Measurements from ENCODE around the gene PLXNB2. TPM values are rescaled to one million over a fixed set of nuclear protein-coding genes. Genes with fewer than 3 reads are reported as not detected.
"Not testable (repeated sequence)": the region's sequence is repeated elsewhere in the genome, so short reads cannot be mapped to it uniquely, and the experiment has no call there.

The PLXNB2 gene
- total RNA-seq, 2 experiments from 2014 or later, result 48.4 to 49.9 TPM

- H3K4me1 Mint-ChIP-seq (ENCODE audit: low read depth), result no peaks in the 10 kb centered on the region
- H3K4me3 Mint-ChIP-seq, result no peak overlapping the region
- CTCF ChIA-PET, result no interaction called here
- ATAC-seq, result no peak
- no peak for DNase-seq
- H3K9me3 Mint-ChIP-seq (ENCODE audit: insufficient read depth), result no peaks in the 10 kb centered on the region
- POLR2A ChIA-PET, result no interaction called here
- no peaks in the 10 kb centered on the region for H3K27me3 Mint-ChIP-seq (ENCODE audit: low read depth)
- no peak overlapping the region for H3K27ac Mint-ChIP-seq
- H3K36me3 Mint-ChIP-seq (ENCODE audit: low read depth), result peaks cover 18% of the 10 kb centered on the region
Observed at GRCh38 chr22:50280708-50281383, 26.6 kb downstream of the PLXNB2 start.

- DNase-seq (no peak), ATAC-seq (no peak)
- H3K27me3 Mint-ChIP-seq (ENCODE audit: low read depth), result no peaks in the 10 kb centered on the region
- H3K4me3 Mint-ChIP-seq, result no peak overlapping the region
- no peaks in the 10 kb centered on the region for H3K9me3 Mint-ChIP-seq (ENCODE audit: insufficient read depth)
- ChIA-PET CTCF (no interaction called here), POLR2A (no interaction called here)
- H3K27ac Mint-ChIP-seq, result no peak overlapping the region
- peaks cover 4% of the 10 kb centered on the region for H3K4me1 Mint-ChIP-seq (ENCODE audit: low read depth)
- peaks cover 23% of the 10 kb centered on the region for H3K36me3 Mint-ChIP-seq (ENCODE audit: low read depth)
Observed at GRCh38 chr22:50280022-50280707, 27.3 kb downstream of the PLXNB2 start.

GRCh38 chr22:50278956-50279619 is 28.4 kb downstream of the PLXNB2 start:
- Mint-ChIP-seq H3K27ac (no peak overlapping the region), H3K36me3 (ENCODE audit: low read depth) (peaks cover 22% of the 10 kb centered on the region), H3K4me1 (ENCODE audit: low read depth) (peaks cover 4% of the 10 kb centered on the region), H3K9me3 (ENCODE audit: insufficient read depth) (no peaks in the 10 kb centered on the region), H3K27me3 (ENCODE audit: low read depth) (no peaks in the 10 kb centered on the region), H3K4me3 (no peak overlapping the region)
- POLR2A ChIA-PET, result no interaction called here
- CTCF ChIA-PET, result no interaction called here
- ATAC-seq (no peak), DNase-seq (no peak)

- ChIA-PET POLR2A (no interaction called here), CTCF (no interaction called here)
- no peak overlapping the region for H3K4me3 Mint-ChIP-seq
- no peak overlapping the region for H3K27ac Mint-ChIP-seq
- ATAC-seq (no peak), DNase-seq (no peak)
- peaks cover 22% of the 10 kb centered on the region for H3K36me3 Mint-ChIP-seq (ENCODE audit: low read depth)
- H3K4me1 Mint-ChIP-seq (ENCODE audit: low read depth), result peaks cover 4% of the 10 kb centered on the region
- no peaks in the 10 kb centered on the region for H3K27me3 Mint-ChIP-seq (ENCODE audit: low read depth)
- H3K9me3 Mint-ChIP-seq (ENCODE audit: insufficient read depth), result no peaks in the 10 kb centered on the region
Observed at GRCh38 chr22:50278461-50278860, 29.0 kb downstream of the PLXNB2 start.

- DNase-seq (no peak), ATAC-seq (no peak)
- CTCF ChIA-PET, result no interaction called here
- POLR2A ChIA-PET, result no interaction called here
- Mint-ChIP-seq H3K27me3 (ENCODE audit: low read depth) (peaks cover 3% of the 10 kb centered on the region), H3K4me1 (ENCODE audit: low read depth) (peaks cover 4% of the 10 kb centered on the region), H3K9me3 (ENCODE audit: insufficient read depth) (no peaks in the 10 kb centered on the region), H3K4me3 (no peak overlapping the region), H3K27ac (no peak overlapping the region), H3K36me3 (ENCODE audit: low read depth) (peaks cover 22% of the 10 kb centered on the region)
Observed at GRCh38 chr22:50277761-50278160, 29.7 kb downstream of the PLXNB2 start.

- peaks cover 22% of the 10 kb centered on the region for H3K36me3 Mint-ChIP-seq (ENCODE audit: low read depth)
Observed at GRCh38 chr22:50276143-50276542, 31.3 kb downstream of the PLXNB2 start.

GRCh38 chr22:50275181-50276055 is 32.0 kb downstream of the PLXNB2 start:
- no peak overlapping the region for H3K27ac Mint-ChIP-seq
- no peak overlapping the region for H3K4me3 Mint-ChIP-seq
- H3K27me3 Mint-ChIP-seq (ENCODE audit: low read depth), result peaks cover 8% of the 10 kb centered on the region
- H3K36me3 Mint-ChIP-seq (ENCODE audit: low read depth), result peaks cover 18% of the 10 kb centered on the region
- H3K4me1 Mint-ChIP-seq (ENCODE audit: low read depth), result peaks cover 14% of the 10 kb centered on the region
- CTCF ChIA-PET, result interaction anchor here (1.0 to 2.1 kb wide), 9 partner anchors 12 to 345 kb away, joined by 3 to 33 read pairs (median 5); partner anchors contain the start of gene DENND6B
- DNase-seq, result no peak
- H3K9me3 Mint-ChIP-seq (ENCODE audit: insufficient read depth), result no peaks in the 10 kb centered on the region
- no peak for ATAC-seq
- POLR2A ChIA-PET, result interaction anchor here (1.3 to 1.5 kb wide), 3 partner anchors 18 to 67 kb away, joined by 3 to 4 read pairs (median 4); no protein-coding TSS in a partner anchor

More at GRCh38 chr22:50276143-50276542, 31.3 kb downstream of the PLXNB2 start:
- CTCF ChIA-PET, result interaction anchor here (0.6 to 2.1 kb wide), 24 partner anchors 13 to 344 kb away, joined by 3 to 33 read pairs (median 4); partner anchors contain the start of genes DENND6B and TUBGCP6
- H3K27ac Mint-ChIP-seq, result no peak overlapping the region
- peaks cover 9% of the 10 kb centered on the region for H3K4me1 Mint-ChIP-seq (ENCODE audit: low read depth)
- H3K4me3 Mint-ChIP-seq, result no peak overlapping the region
- ATAC-seq, result peak; percentile 59
- H3K9me3 Mint-ChIP-seq (ENCODE audit: insufficient read depth), result no peaks in the 10 kb centered on the region
- POLR2A ChIA-PET, result interaction anchor here (0.8 to 1.5 kb wide), 4 partner anchors 15 to 66 kb away, joined by 3 to 4 read pairs (median 4); no protein-coding TSS in a partner anchor
- peaks cover 8% of the 10 kb centered on the region for H3K27me3 Mint-ChIP-seq (ENCODE audit: low read depth)
- DNase-seq, result peak; percentile 63

GRCh38 chr22:50274771-50275170 is 32.7 kb downstream of the PLXNB2 start:
- ATAC-seq (no peak), DNase-seq (no peak)
- H3K27me3 Mint-ChIP-seq (ENCODE audit: low read depth), result peaks cover 8% of the 10 kb centered on the region
- H3K36me3 Mint-ChIP-seq (ENCODE audit: low read depth), result peaks cover 18% of the 10 kb centered on the region
- ChIA-PET CTCF (interaction anchor here (0.9 to 1.5 kb wide), 2 partner anchors 67 to 92 kb away, joined by 4 to 6 read pairs; no protein-coding TSS in a partner anchor), POLR2A (no interaction called here)
- H3K27ac Mint-ChIP-seq, result no peak overlapping the region
- H3K4me3 Mint-ChIP-seq, result no peak overlapping the region
- no peaks in the 10 kb centered on the region for H3K9me3 Mint-ChIP-seq (ENCODE audit: insufficient read depth)
- peaks cover 14% of the 10 kb centered on the region for H3K4me1 Mint-ChIP-seq (ENCODE audit: low read depth)

GRCh38 chr22:50274311-50274710 is 33.1 kb downstream of the PLXNB2 start:
- H3K4me1 Mint-ChIP-seq (ENCODE audit: low read depth), result peaks cover 19% of the 10 kb centered on the region
- DNase-seq, result peak; percentile 66
- POLR2A ChIA-PET, result no interaction called here
- no peak overlapping the region for H3K27ac Mint-ChIP-seq
- no peak for ATAC-seq
- peaks cover 8% of the 10 kb centered on the region for H3K27me3 Mint-ChIP-seq (ENCODE audit: low read depth)
- peaks cover 18% of the 10 kb centered on the region for H3K36me3 Mint-ChIP-seq (ENCODE audit: low read depth)
- CTCF ChIA-PET, result interaction anchor here (0.9 to 2.1 kb wide), 4 partner anchors 52 to 92 kb away, joined by 4 to 6 read pairs (median 6); no protein-coding TSS in a partner anchor
- no peak overlapping the region for H3K4me3 Mint-ChIP-seq
- H3K9me3 Mint-ChIP-seq (ENCODE audit: insufficient read depth), result no peaks in the 10 kb centered on the region

- not testable (repeated sequence) for DNase-seq; H3K27me3 Mint-ChIP-seq (ENCODE audit: low read depth); H3K9me3 Mint-ChIP-seq (ENCODE audit: insufficient read depth); ATAC-seq; H3K4me3 Mint-ChIP-seq; H3K27ac Mint-ChIP-seq
- Mint-ChIP-seq H3K4me1 (ENCODE audit: low read depth) (peaks cover 22% of the 10 kb centered on the region), H3K36me3 (ENCODE audit: low read depth) (peaks cover 17% of the 10 kb centered on the region)
- POLR2A ChIA-PET, result interaction anchor here (1.0 kb wide), 1 partner anchor 251 kb away, joined by 4 read pairs; the partner anchor contains the start of gene SCO2
- CTCF ChIA-PET, result interaction anchor here (0.8 to 2.1 kb wide), 9 partner anchors 20 to 196 kb away, joined by 3 to 8 read pairs (median 5); no protein-coding TSS in a partner anchor
Observed at GRCh38 chr22:50273781-50274180, 33.7 kb downstream of the PLXNB2 start.

- not testable (repeated sequence) for H3K27me3 Mint-ChIP-seq (ENCODE audit: low read depth); DNase-seq; H3K9me3 Mint-ChIP-seq (ENCODE audit: insufficient read depth); H3K4me3 Mint-ChIP-seq; H3K27ac Mint-ChIP-seq; ATAC-seq
- ChIA-PET POLR2A (interaction anchor here (0.6 to 1.0 kb wide), 2 partner anchors 193 to 252 kb away, joined by 3 to 4 read pairs; partner anchors contain the start of gene SCO2), CTCF (interaction anchor here (0.8 to 2.6 kb wide), 10 partner anchors 21 to 197 kb away, joined by 3 to 8 read pairs (median 6); partner anchors contain the start of gene HDAC10)
- peaks cover 24% of the 10 kb centered on the region for H3K4me1 Mint-ChIP-seq (ENCODE audit: low read depth)
- peaks cover 15% of the 10 kb centered on the region for H3K36me3 Mint-ChIP-seq (ENCODE audit: low read depth)
Observed at GRCh38 chr22:50273352-50273751, 34.1 kb downstream of the PLXNB2 start.

All from activated CD8-positive, alpha-beta T cell treated with anti-CD3 and anti-CD28 coated beads, Interleukin-2, amount 10 ng/mL, durations not matched to agents 7 days and 5 days (primary cell).